Caco-2 (cell line): ENCODE measurements around the gene SCARB2. TPM values are rescaled to one million over a fixed set of nuclear protein-coding genes. Genes with fewer than 3 reads are reported as not detected.

Source experiments
- BruUV-seq: library from RNA; stranded (reverse); fragments of 400-500 nt; replicated peaks from 2 replicates; lab custom pipeline; 2021; lab: Mats Ljungman, UMichigan
- CTCF ChIA-PET: fragments of 300-600 bp; sonication (Branson Sonifier 250); formaldehyde crosslinking; loops from one replicate; lab custom pipeline; 2022; ENCODE audit warnings: antibody characterized with exemption; lab: Charles Lee
- POLR2A ChIA-PET: fragments of 300-600 bp; sonication (Branson Sonifier 250); formaldehyde crosslinking; loops from one replicate; lab custom pipeline; 2022; ENCODE audit warnings: antibody characterized with exemption; lab: Charles Lee
- DNase-seq, 2 experiments: peaks; one replicate each; pipeline versions ENCODE4 v3.0.0 to v3.0.0-alpha.2; 2020 to 2022
- H3K27me3 ChIP-seq: replicated peaks from 2 replicates; pipeline ENCODE4 v1.6.0; 2011; ENCODE audit warnings: low read length; ENCODE audit not compliant: control insufficient read depth, insufficient read depth
- H3K36me3 ChIP-seq: 2 replicates; pipeline ENCODE4 v1.5.1; 2011; ENCODE audit warnings: low read length; ENCODE audit not compliant: control insufficient read depth, insufficient read depth
- H3K4me1 ChIP-seq: fragments of 250-450 bp; sonication (Bioruptor Pico); 2 replicates; pipeline ENCODE4 v1.5.1; 2020; ENCODE audit warnings: mild to moderate bottlenecking
- H3K4me3 ChIP-seq: 2 replicates; pipeline ENCODE4 v1.5.1; 2011; ENCODE audit warnings: low read depth, mild to moderate bottlenecking, control low read depth, low read length
- H3K9me3 ChIP-seq: fragments of 250-450 bp; sonication (Bioruptor Pico); 2 replicates; pipeline ENCODE4 v1.5.1; 2020; ENCODE audit warnings: mild to moderate bottlenecking, moderate library complexity
- H3K27ac Mint-ChIP-seq: one replicate; pipeline ENCODE4 v1.8.0; 2022; ENCODE audit warnings: mixed read lengths; ENCODE audit not compliant: unreplicated experiment
- H3K27me3 Mint-ChIP-seq: one replicate; pipeline ENCODE4 v1.8.0; 2022; ENCODE audit warnings: mixed read lengths; ENCODE audit not compliant: insufficient read depth, unreplicated experiment
- H3K36me3 Mint-ChIP-seq: one replicate; pipeline ENCODE4 v1.8.0; 2022; ENCODE audit warnings: mild to moderate bottlenecking, mixed read lengths; ENCODE audit not compliant: insufficient read depth, unreplicated experiment
- H3K4me1 Mint-ChIP-seq: one replicate; pipeline ENCODE4 v1.8.0; 2022; ENCODE audit warnings: low read depth, mixed read lengths; ENCODE audit not compliant: unreplicated experiment
- H3K4me3 Mint-ChIP-seq: one replicate; pipeline ENCODE4 v1.8.0; 2022; ENCODE audit warnings: mild to moderate bottlenecking, moderate library complexity, mixed read lengths; ENCODE audit not compliant: unreplicated experiment
- H3K9me3 Mint-ChIP-seq: one replicate; pipeline ENCODE4 v1.8.0; 2022; ENCODE audit warnings: mixed read lengths; ENCODE audit not compliant: unreplicated experiment
- intact Hi-C: fragments of 100-400 bp; cut with micrococcal nuclease; formaldehyde crosslinking; loops from one replicate; pipeline ENCODE4 v1.10.0; 2022; ENCODE audit not compliant: unreplicated experiment
- total RNA-seq: library from RNA; stranded (reverse); gene quantifications from 2 replicates; pipeline ENCODE4 v1.2.3, GENCODE V29; 2022
- TF ChIP-seq, protein P1 (sequence below), 2 experiments: fragments of 200-600 bp in 1 of 2; IDR thresholded peaks; 1 replicate in 1 of 2; 2 replicates in 1 of 2; pipeline versions ENCODE4 v1.5.1 to v1.8.0; 2011 to 2022; ENCODE audit warnings: antibody characterized with exemption in 1 of 2, control low read depth in 1 of 2, inconsistent platforms in 1 of 2, low read depth in 1 of 2, low read length in 1 of 2, mild to moderate bottlenecking in 1 of 2, moderate library complexity in 1 of 2; ENCODE audit not compliant: insufficient read depth in 1 of 2, severe bottlenecking in 1 of 2, unreplicated experiment in 1 of 2

The SCARB2 gene
- total RNA-seq, 1 experiment from 2014 or later: 150 TPM

DNA sequence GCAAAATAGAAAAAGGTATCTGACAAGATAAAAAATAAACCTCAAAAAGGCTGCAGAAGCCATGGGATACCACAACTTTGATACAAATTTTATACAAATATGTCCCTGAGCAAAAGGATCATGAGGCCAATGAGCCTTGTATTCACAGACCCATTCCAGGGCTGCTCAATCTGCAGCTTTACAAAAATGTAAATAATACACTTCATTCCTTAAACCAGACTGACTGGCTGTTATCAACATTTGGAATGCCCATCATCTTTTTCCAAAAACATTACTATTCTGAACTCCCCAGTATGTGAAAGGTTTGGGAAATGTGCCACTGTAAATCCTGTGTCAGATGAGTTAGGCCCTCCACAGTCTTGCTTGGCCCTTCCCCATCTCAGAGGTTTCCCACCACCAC is 25.5 kb downstream of the SCARB2 start:
- Mint-ChIP-seq H3K36me3 (peaks cover 40% of the 10 kb centered on the region), H3K4me3 (no peak overlapping the region), H3K27ac (peak overlapping the region; percentile 22), H3K9me3 (no peaks in the 10 kb centered on the region), H3K4me1 (peaks cover 11% of the 10 kb centered on the region), H3K27me3 (no peaks in the 10 kb centered on the region)
- TF ChIP-seq, protein P1, sequence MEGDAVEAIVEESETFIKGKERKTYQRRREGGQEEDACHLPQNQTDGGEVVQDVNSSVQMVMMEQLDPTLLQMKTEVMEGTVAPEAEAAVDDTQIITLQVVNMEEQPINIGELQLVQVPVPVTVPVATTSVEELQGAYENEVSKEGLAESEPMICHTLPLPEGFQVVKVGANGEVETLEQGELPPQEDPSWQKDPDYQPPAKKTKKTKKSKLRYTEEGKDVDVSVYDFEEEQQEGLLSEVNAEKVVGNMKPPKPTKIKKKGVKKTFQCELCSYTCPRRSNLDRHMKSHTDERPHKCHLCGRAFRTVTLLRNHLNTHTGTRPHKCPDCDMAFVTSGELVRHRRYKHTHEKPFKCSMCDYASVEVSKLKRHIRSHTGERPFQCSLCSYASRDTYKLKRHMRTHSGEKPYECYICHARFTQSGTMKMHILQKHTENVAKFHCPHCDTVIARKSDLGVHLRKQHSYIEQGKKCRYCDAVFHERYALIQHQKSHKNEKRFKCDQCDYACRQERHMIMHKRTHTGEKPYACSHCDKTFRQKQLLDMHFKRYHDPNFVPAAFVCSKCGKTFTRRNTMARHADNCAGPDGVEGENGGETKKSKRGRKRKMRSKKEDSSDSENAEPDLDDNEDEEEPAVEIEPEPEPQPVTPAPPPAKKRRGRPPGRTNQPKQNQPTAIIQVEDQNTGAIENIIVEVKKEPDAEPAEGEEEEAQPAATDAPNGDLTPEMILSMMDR (IDR thresholded peaks at IDR 0.05; ENCODE audit: insufficient read depth in 1 of 2, low read depth in 1 of 2, low read length in 1 of 2, severe bottlenecking in 1 of 2, unreplicated experiment in 1 of 2): no peak
- no peaks in the 10 kb centered on the region for H3K27me3 ChIP-seq
- no peak overlapping the region for H3K4me3 ChIP-seq
- intact Hi-C loops: no loop called here
- BruUV-seq: no TSS peak
- no peak for DNase-seq
- no peaks in the 10 kb centered on the region for H3K9me3 ChIP-seq
- H3K4me1 ChIP-seq: peaks cover 11% of the 10 kb centered on the region; the same call in 1 of the 2 replicates
- peaks cover 6% of the 10 kb centered on the region for H3K36me3 ChIP-seq
- ChIA-PET CTCF (interaction anchor here (1.9 kb wide), 1 partner anchor 8 kb away, joined by 6 read pairs; no protein-coding TSS in a partner anchor), POLR2A (no interaction called here)

DNA sequence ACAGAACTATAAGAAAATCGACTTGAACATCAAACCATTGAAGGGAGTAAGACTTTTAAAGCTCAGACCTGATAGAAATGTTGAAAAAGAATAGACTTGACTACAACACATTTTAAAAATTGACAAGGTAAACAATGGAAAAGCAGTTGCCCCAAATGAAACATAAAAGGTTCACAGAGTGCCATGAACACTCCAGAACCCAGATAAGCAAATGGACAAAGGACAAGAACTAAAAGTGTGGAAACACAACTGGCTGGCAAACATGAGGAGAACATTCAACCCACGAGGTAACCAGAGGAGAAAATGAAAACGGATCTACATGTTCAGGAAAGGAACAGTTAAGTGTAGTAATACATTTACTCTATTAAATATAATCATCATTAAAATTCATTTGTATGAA is 26.5 kb downstream of the SCARB2 start:
- H3K9me3 Mint-ChIP-seq: no peaks in the 10 kb centered on the region
- H3K4me1 Mint-ChIP-seq: peaks cover 11% of the 10 kb centered on the region
- H3K27ac Mint-ChIP-seq: no peak overlapping the region
- no peak overlapping the region for H3K4me3 Mint-ChIP-seq
- no TSS peak for BruUV-seq
- TF ChIP-seq, protein P1 (IDR thresholded peaks at IDR 0.05; ENCODE audit: insufficient read depth in 1 of 2, low read depth in 1 of 2, low read length in 1 of 2, severe bottlenecking in 1 of 2, unreplicated experiment in 1 of 2): no peak
- intact Hi-C loops: no loop called here
- Histone ChIP-seq H3K36me3 (peaks cover 3% of the 10 kb centered on the region), H3K27me3 (no peaks in the 10 kb centered on the region), H3K9me3 (no peaks in the 10 kb centered on the region), H3K4me1 (peaks cover 11% of the 10 kb centered on the region; the same call in 1 of the 2 replicates), H3K4me3 (no peak overlapping the region)
- peaks cover 30% of the 10 kb centered on the region for H3K36me3 Mint-ChIP-seq
- no peak for DNase-seq
- H3K27me3 Mint-ChIP-seq: no peaks in the 10 kb centered on the region
- ChIA-PET POLR2A (no interaction called here), CTCF (no interaction called here)

DNA sequence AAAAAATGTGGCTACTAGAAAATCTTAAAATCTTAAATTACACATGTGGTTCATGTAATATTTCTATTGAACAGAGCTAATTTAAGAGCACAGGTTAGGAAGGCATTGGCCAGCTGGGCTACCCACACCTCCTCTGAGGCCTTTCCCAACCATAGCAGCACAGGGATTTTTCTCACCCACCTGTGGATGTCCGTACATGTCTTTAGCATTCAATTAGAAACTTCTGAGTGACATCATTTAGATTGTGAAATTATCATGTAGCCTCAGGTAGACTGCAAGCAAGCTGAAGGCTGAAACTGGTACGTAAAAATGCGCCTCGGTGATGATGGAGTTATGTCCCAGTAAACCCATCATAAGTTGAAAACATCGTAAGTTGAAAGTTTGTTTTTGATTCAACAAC is 31.2 kb downstream of the SCARB2 start:
- no TSS peak for BruUV-seq
- Mint-ChIP-seq H3K4me1 (peaks cover 5% of the 10 kb centered on the region), H3K36me3 (peaks cover 32% of the 10 kb centered on the region), H3K27ac (no peak overlapping the region), H3K4me3 (no peak overlapping the region), H3K9me3 (no peaks in the 10 kb centered on the region), H3K27me3 (no peaks in the 10 kb centered on the region)
- Histone ChIP-seq H3K36me3 (peaks cover 4% of the 10 kb centered on the region), H3K9me3 (no peaks in the 10 kb centered on the region), H3K27me3 (no peaks in the 10 kb centered on the region), H3K4me1 (no peaks in the 10 kb centered on the region), H3K4me3 (no peak overlapping the region)
- intact Hi-C loops: no loop called here
- TF ChIP-seq, protein P1 (IDR thresholded peaks at IDR 0.05; ENCODE audit: insufficient read depth in 1 of 2, low read depth in 1 of 2, low read length in 1 of 2, severe bottlenecking in 1 of 2, unreplicated experiment in 1 of 2): no peak
- CTCF ChIA-PET: no interaction called here
- DNase-seq: no peak
- POLR2A ChIA-PET: no interaction called here
